Ovary (tissue), 3 donors: ENCODE measurements around the gene F7.

Experiments
- EP300 ChIP-seq: sonication (generic); formaldehyde crosslinking; IDR thresholded peaks from one replicate; pipeline ENCODE4 v1.6.1; 2017; ENCODE audit warnings: antibody characterized with exemption
- POLR2A ChIP-seq: fragments of 450-650 bp; IDR thresholded peaks from one replicate; pipeline ENCODE4 v1.6.1; 2017; ENCODE audit warnings: antibody characterized with exemption, mild to moderate bottlenecking, moderate library complexity
- TF ChIP-seq, protein P1 (sequence below), 3 donors: fragments of 450-650 bp in 2 of 3; fragments of 200-600 bp in 1 of 3; IDR thresholded peaks; one replicate each; pipeline versions ENCODE4 v1.5.1 to v1.8.0; 2016 to 2022; ENCODE audit warnings: antibody characterized with exemption in 3 of 3, mild to moderate bottlenecking in 1 of 3
- donor health status: DM: no; HTN: no; CAD: no.

DNA sequence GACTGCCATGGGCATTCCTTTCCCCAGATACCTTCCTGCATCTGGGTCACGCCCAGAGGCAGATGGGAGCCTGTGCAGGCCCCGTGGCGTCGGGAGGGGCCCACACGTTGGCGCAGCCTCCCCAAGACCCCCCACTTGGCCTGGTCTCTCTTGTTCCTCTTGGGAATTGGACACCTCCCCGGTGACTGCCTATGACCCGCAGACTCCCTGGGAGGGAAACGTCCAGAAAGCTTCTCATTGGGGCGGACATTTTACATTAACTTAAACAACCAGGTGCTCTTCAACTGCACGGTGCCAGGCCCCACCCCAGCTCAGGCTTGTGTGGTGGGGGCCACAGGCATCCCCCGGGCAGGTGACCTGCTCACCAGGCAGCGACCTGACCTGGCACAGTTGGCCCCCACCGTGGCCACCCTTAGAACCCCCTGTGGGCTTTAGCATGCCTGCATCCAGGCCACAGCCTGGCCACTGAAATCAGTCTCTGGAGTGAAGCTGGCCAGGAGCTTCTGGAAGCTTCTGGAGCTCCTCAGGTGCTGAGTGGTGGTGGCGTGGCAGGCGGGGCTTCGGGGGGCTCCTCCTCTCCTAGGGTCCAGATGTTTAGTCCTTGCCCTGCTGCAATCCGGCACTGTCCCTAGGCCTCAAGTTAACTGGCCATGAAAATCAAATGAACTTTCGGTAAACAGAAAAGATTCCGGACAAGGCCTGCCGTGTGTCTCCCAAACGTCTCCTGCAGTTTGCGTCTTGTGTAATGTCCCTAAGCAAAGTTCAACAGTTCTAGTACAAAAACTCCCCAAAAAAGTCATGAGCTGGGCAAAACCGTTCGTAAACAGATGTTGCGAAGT lies 44.3 kb downstream of the F7 start:
- TF ChIP-seq POLR2A (no peak), EP300 (no peak)
- TF ChIP-seq, protein P1, sequence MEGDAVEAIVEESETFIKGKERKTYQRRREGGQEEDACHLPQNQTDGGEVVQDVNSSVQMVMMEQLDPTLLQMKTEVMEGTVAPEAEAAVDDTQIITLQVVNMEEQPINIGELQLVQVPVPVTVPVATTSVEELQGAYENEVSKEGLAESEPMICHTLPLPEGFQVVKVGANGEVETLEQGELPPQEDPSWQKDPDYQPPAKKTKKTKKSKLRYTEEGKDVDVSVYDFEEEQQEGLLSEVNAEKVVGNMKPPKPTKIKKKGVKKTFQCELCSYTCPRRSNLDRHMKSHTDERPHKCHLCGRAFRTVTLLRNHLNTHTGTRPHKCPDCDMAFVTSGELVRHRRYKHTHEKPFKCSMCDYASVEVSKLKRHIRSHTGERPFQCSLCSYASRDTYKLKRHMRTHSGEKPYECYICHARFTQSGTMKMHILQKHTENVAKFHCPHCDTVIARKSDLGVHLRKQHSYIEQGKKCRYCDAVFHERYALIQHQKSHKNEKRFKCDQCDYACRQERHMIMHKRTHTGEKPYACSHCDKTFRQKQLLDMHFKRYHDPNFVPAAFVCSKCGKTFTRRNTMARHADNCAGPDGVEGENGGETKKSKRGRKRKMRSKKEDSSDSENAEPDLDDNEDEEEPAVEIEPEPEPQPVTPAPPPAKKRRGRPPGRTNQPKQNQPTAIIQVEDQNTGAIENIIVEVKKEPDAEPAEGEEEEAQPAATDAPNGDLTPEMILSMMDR (IDR thresholded peaks at IDR 0.05) = no peak
